ENCODE results near the gene NR6A1. TPM values are rescaled to one million over a fixed set of nuclear protein-coding genes. Genes with fewer than 3 reads are reported as not detected.

Gene NR6A1
- total RNA-seq, 1 experiment from 2014 or later, result 0.91 TPM

DNA sequence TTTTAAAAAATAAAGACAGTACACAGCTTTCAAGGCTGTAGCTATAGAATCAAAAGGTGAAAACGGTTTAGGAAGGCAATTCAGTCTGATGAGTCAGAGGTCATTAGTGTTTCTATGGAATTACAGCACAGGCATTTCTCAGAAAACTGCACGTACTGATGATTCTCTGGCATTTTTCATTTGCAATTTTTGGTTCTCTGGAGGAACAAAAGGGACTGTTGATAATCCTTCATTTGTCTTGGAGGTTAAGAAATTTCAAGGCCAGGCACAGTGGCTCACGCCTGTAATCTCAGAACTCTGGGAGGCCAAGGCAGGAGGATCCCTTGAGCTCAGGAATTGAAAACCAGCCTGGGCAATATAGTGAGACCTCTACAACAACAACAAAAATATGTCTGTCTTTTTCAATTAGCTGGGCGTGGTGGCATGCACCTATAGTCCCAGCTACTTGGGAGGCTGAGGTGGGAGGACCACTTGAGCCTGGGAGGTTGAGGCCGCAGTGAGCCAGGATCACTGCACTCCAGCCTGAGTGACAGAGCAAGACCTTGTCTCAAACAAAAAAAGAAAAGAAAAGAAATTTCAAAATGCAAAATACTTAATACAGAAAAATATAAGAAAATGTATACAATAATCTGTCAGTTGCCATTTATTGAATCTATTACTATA, 27.3 kb downstream of the NR6A1 start:
- no peaks in the 10 kb centered on the region for H3K4me1 Mint-ChIP-seq (ENCODE audit: insufficient read depth, unreplicated experiment)
- no peaks in the 10 kb centered on the region for H3K9me3 Mint-ChIP-seq (ENCODE audit: unreplicated experiment)
- BruUV-seq (replicated peaks), result no TSS peak
- intact Hi-C loops (cut with micrococcal nuclease), result no loop called here
- H3K27ac Mint-ChIP-seq (ENCODE audit: low read depth, unreplicated experiment), result no peak overlapping the region
- no peaks in the 10 kb centered on the region for H3K27me3 Mint-ChIP-seq (ENCODE audit: insufficient read depth, unreplicated experiment)
- TF ChIP-seq, protein P1, sequence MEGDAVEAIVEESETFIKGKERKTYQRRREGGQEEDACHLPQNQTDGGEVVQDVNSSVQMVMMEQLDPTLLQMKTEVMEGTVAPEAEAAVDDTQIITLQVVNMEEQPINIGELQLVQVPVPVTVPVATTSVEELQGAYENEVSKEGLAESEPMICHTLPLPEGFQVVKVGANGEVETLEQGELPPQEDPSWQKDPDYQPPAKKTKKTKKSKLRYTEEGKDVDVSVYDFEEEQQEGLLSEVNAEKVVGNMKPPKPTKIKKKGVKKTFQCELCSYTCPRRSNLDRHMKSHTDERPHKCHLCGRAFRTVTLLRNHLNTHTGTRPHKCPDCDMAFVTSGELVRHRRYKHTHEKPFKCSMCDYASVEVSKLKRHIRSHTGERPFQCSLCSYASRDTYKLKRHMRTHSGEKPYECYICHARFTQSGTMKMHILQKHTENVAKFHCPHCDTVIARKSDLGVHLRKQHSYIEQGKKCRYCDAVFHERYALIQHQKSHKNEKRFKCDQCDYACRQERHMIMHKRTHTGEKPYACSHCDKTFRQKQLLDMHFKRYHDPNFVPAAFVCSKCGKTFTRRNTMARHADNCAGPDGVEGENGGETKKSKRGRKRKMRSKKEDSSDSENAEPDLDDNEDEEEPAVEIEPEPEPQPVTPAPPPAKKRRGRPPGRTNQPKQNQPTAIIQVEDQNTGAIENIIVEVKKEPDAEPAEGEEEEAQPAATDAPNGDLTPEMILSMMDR (IDR thresholded peaks at IDR 0.05; ENCODE audit: unreplicated experiment), result no peak
- no peak for DNase-seq (ENCODE audit: unreplicated experiment)
- ChIA-PET CTCF (interaction anchor here (0.6 to 2.1 kb wide), 15 partner anchors 8 to 1106 kb away, joined by 3 to 16 read pairs (median 5); no protein-coding TSS in a partner anchor), POLR2A (interaction anchor here (0.7 to 1.8 kb wide), 8 partner anchors 9 to 1970 kb away, joined by 3 to 7 read pairs (median 4); partner anchors contain the start of gene NR6A1)
- no peaks in the 10 kb centered on the region for H3K36me3 Mint-ChIP-seq (ENCODE audit: insufficient read depth, unreplicated experiment)
- no peak overlapping the region for H3K4me3 Mint-ChIP-seq (ENCODE audit: unreplicated experiment)

DNA sequence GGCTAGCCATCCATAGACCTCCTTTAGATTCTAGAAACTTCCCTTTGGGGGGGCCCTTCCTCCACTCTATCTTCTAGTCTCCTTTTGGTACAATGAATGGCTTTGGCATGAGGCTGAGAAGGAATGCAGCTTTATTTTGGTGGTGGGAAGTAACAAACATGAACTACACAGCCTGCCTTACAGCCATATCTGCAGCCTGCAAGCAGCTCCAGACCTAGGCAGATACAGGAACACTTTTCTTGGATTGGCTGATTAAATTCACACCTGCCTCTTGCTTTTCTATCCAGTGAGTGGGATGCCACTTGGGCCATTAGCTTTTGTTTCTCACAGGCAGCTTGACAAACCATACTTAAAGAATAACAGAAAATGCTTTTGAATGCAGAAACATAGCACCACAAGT, 28.2 kb downstream of the NR6A1 start:
- ChIA-PET POLR2A (interaction anchor here (0.7 to 1.8 kb wide), 7 partner anchors 8 to 119 kb away, joined by 3 to 7 read pairs (median 4); partner anchors contain the start of gene NR6A1), CTCF (interaction anchor here (0.5 to 2.1 kb wide), 12 partner anchors 9 to 1775 kb away, joined by 3 to 16 read pairs (median 4); no protein-coding TSS in a partner anchor)
- Mint-ChIP-seq H3K36me3 (ENCODE audit: insufficient read depth, unreplicated experiment) (no peaks in the 10 kb centered on the region), H3K27ac (ENCODE audit: low read depth, unreplicated experiment) (no peak overlapping the region), H3K4me1 (ENCODE audit: insufficient read depth, unreplicated experiment) (no peaks in the 10 kb centered on the region), H3K27me3 (ENCODE audit: insufficient read depth, unreplicated experiment) (no peaks in the 10 kb centered on the region), H3K4me3 (ENCODE audit: unreplicated experiment) (no peak overlapping the region), H3K9me3 (ENCODE audit: unreplicated experiment) (no peaks in the 10 kb centered on the region)
- TF ChIP-seq, protein P1 (IDR thresholded peaks at IDR 0.05; ENCODE audit: unreplicated experiment), result no peak
- DNase-seq (ENCODE audit: unreplicated experiment), result no peak
- intact Hi-C loops (cut with micrococcal nuclease), result no loop called here
- no TSS peak for BruUV-seq (replicated peaks)

DNA sequence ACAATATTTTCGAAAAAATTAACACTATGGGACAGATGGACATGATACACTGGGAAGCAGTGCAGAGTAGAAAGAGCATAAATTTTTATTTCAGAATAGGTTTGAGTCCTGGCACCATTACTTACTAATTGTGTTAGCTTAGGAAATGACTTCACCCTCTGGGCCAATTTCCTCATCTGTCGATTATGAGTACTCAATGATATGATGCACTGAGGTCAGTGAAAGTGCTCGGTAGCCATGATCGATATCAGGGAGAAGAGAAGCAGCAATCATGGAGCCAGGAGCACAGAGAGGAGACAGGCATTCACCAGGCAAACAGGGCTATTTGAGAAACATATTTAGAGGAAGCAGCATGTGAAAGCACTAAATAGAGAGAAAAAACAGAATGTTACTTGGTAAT, 29.4 kb downstream of the NR6A1 start:
- no TSS peak for BruUV-seq (replicated peaks)
- no peaks in the 10 kb centered on the region for H3K36me3 Mint-ChIP-seq (ENCODE audit: insufficient read depth, unreplicated experiment)
- POLR2A ChIA-PET, result no interaction called here
- no peak overlapping the region for H3K4me3 Mint-ChIP-seq (ENCODE audit: unreplicated experiment)
- no peak for DNase-seq (ENCODE audit: unreplicated experiment)
- TF ChIP-seq, protein P1 (IDR thresholded peaks at IDR 0.05; ENCODE audit: unreplicated experiment), result no peak
- no peak overlapping the region for H3K27ac Mint-ChIP-seq (ENCODE audit: low read depth, unreplicated experiment)
- H3K27me3 Mint-ChIP-seq (ENCODE audit: insufficient read depth, unreplicated experiment), result no peaks in the 10 kb centered on the region
- no peaks in the 10 kb centered on the region for H3K9me3 Mint-ChIP-seq (ENCODE audit: unreplicated experiment)
- no peaks in the 10 kb centered on the region for H3K4me1 Mint-ChIP-seq (ENCODE audit: insufficient read depth, unreplicated experiment)
- CTCF ChIA-PET, result interaction anchor here (1.0 kb wide), 1 partner anchor 23 kb away, joined by 4 read pairs; no protein-coding TSS in a partner anchor
- intact Hi-C loops (cut with micrococcal nuclease), result no loop called here

DNA sequence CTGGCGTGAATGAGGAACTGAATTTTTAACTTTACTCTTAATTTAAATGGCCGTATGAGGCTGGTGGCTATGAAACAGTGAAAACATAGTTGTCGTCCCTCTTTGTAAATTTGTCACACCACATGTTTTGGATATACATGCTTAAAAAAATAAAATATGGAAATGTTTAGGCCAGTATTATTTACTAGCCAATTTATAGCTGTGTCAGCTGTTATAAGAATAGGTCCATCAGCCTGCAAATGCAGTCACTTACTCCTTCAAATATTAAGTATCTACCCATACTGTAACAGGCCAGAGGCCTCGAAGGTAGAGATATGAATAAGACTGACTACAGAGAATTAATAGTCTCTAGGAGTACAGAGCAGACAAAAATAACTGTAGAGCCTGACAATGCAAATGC, 30.0 kb downstream of the NR6A1 start:
- Mint-ChIP-seq H3K27me3 (ENCODE audit: insufficient read depth, unreplicated experiment) (no peaks in the 10 kb centered on the region), H3K4me3 (ENCODE audit: unreplicated experiment) (no peak overlapping the region), H3K27ac (ENCODE audit: low read depth, unreplicated experiment) (no peak overlapping the region), H3K9me3 (ENCODE audit: unreplicated experiment) (no peaks in the 10 kb centered on the region), H3K36me3 (ENCODE audit: insufficient read depth, unreplicated experiment) (no peaks in the 10 kb centered on the region), H3K4me1 (ENCODE audit: insufficient read depth, unreplicated experiment) (no peaks in the 10 kb centered on the region)
- DNase-seq (ENCODE audit: unreplicated experiment), result no peak
- no TSS peak for BruUV-seq (replicated peaks)
- intact Hi-C loops (cut with micrococcal nuclease), result no loop called here
- CTCF ChIA-PET, result interaction anchor here (0.9 kb wide), 1 partner anchor 25 kb away, joined by 4 read pairs; no protein-coding TSS in a partner anchor
- POLR2A ChIA-PET, result interaction anchor here (0.5 kb wide), 1 partner anchor 277 kb away, joined by 3 read pairs; no protein-coding TSS in a partner anchor
- TF ChIP-seq, protein P1 (IDR thresholded peaks at IDR 0.05; ENCODE audit: unreplicated experiment), result no peak
